ENCODE measurements around the gene CDC45.

DNA sequence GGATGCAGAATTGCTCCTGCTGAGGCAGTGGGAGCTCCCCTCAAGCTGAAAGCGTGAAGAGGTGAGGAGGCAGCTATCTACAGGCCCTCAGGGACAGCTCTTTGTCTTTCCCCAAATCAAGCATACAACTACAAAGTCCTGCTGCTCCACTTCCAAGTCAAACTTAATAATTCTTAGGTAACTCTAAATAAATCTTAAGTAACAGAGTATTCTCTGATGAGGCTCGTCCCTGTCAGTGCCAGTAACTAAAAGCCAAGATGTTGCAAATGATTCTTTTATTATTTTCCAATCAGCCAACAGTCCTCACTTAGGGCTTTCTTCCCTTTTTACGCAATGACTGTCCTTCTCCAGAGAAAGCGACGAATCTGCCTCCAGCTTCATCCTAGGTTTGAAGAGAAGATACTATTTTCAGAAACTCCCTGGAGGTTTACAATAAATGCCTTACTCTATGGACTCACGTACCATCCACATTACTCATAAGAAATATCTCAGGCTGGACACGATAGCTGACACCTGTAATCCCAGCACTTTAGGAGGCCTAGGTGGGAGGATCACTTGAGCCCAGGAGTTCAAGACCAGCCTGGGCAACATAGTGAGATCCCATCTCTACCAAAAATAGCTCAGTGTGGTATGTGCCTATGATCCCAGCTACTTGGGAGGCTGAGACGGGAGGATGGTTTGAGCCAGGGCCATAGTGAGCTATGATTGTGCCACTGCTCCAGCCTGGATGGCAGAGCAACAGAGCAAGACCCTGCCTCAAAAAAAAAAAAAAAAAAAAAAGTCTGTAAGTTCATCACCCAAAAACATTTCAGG lies 29.2 kb upstream of the CDC45 start:
- TF ChIP-seq POLR2A (IDR thresholded peaks at IDR 0.05) = no peak
- TF ChIP-seq, protein P1, sequence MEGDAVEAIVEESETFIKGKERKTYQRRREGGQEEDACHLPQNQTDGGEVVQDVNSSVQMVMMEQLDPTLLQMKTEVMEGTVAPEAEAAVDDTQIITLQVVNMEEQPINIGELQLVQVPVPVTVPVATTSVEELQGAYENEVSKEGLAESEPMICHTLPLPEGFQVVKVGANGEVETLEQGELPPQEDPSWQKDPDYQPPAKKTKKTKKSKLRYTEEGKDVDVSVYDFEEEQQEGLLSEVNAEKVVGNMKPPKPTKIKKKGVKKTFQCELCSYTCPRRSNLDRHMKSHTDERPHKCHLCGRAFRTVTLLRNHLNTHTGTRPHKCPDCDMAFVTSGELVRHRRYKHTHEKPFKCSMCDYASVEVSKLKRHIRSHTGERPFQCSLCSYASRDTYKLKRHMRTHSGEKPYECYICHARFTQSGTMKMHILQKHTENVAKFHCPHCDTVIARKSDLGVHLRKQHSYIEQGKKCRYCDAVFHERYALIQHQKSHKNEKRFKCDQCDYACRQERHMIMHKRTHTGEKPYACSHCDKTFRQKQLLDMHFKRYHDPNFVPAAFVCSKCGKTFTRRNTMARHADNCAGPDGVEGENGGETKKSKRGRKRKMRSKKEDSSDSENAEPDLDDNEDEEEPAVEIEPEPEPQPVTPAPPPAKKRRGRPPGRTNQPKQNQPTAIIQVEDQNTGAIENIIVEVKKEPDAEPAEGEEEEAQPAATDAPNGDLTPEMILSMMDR (IDR thresholded peaks at IDR 0.05) = no peak
